ENCODE results near the gene DTX3.
"Not testable (repeated sequence)": the region's sequence is repeated elsewhere in the genome, so short reads cannot be mapped to it uniquely, and the experiment has no call there.

DTX3 gene

GRCh38 chr12:57583008-57583831, 21.4 kb upstream of the DTX3 start:
- DNase-seq: peak; percentile 82

GRCh38 chr12:57584050-57584449, 20.6 kb upstream of the DTX3 start:
- no peak for DNase-seq

- DNase-seq: no peak
These were observed 19.9 kb upstream of the DTX3 start for GRCh38 chr12:57584690-57585089.

GRCh38 chr12:57585156-57585555, 19.5 kb upstream of the DTX3 start:
- no peak for DNase-seq

- DNase-seq: no peak
These were observed 18.5 kb upstream of the DTX3 start for GRCh38 chr12:57586128-57586527.

- no peak for DNase-seq
These were observed 17.7 kb upstream of the DTX3 start for GRCh38 chr12:57586832-57587429.

GRCh38 chr12:57588951-57589610, 15.5 kb upstream of the DTX3 start:
- not testable (repeated sequence) for DNase-seq

GRCh38 chr12:57590479-57590863, 14.2 kb upstream of the DTX3 start:
- DNase-seq: no peak

- peak; percentile 47 for DNase-seq
These were observed 13.5 kb upstream of the DTX3 start, which contains the start of gene PIP4K2C for GRCh38 chr12:57590864-57591781. Gene PIP4K2C, plus strand, starts transcription at chr12:57591192. Its CDS starts 98 bp downstream, at chr12:57591290.

- no peak for DNase-seq
These were observed 12.8 kb upstream of the DTX3 start for GRCh38 chr12:57591782-57592325.

GRCh38 chr12:57592551-57593165, 12.0 kb upstream of the DTX3 start:
- DNase-seq: peak; percentile 30

- no peak for DNase-seq
These were observed 11.4 kb upstream of the DTX3 start for GRCh38 chr12:57593187-57593586.

- no peak for DNase-seq
These were observed 4.2 kb upstream of the DTX3 start for GRCh38 chr12:57600395-57600794.

- no peak for DNase-seq
These were observed 2.1 kb upstream of the DTX3 start for GRCh38 chr12:57602544-57602943.

GRCh38 chr12:57603324-57603723, 1.3 kb upstream of the DTX3 start:
- DNase-seq: no peak

GRCh38 chr12:57603815-57604453, 690 bp upstream of the DTX3 start:
- DNase-seq: peak; percentile 46

GRCh38 chr12:57604992-57605810, 577 bp downstream of the DTX3 start:
- no peak for DNase-seq

- no peak for DNase-seq
These were observed 1.2 kb downstream of the DTX3 start for GRCh38 chr12:57605811-57606311.

GRCh38 chr12:57606399-57606798, 1.8 kb downstream of the DTX3 start:
- no peak for DNase-seq

GRCh38 chr12:57606821-57607220, 2.2 kb downstream of the DTX3 start:
- DNase-seq: no peak

All from fibroblast of upper back skin (primary cell).